K562 (cell line): ENCODE measurements around the gene ARID3A. TPM values are rescaled to one million over a fixed set of nuclear protein-coding genes. Genes with fewer than 3 reads are reported as not detected.

Source experiments
- ATAC-seq: fragments of 200-7000 bp; cut with Tn5 transposase; 3 replicates; pipeline ENCODE4 v1.9.1; 2020; ENCODE audit warnings: moderate library complexity
- BruUV-seq: library from RNA; stranded (reverse); fragments of 400-500 nt; replicated peaks from 2 replicates; lab custom pipeline; 2021; lab: Mats Ljungman, UMichigan
- CTCF ChIA-PET: fragments of 300-600 bp; formaldehyde crosslinking; extraction: SDS; loops from one replicate; lab custom pipeline; 2021; ENCODE audit warnings: low intra/inter-chr PET ratio; lab: Yijun Ruan, JAX
- POLR2A ChIA-PET: fragments of 300-600, 350-650 bp; sonication (Branson Sonifier 250); formaldehyde crosslinking; extraction: SDS; loops from one replicate; lab custom pipeline; 2021; ENCODE audit warnings: antibody characterized with exemption, inconsistent platforms; lab: Yijun Ruan, JAX
- DNase-seq, 4 experiments: peaks; one replicate each; pipeline versions ENCODE4 v3.0.0 to v3.0.0-alpha.2; 2011 to 2018; ENCODE audit warnings: low spot score in 3 of 4, mixed read lengths in 3 of 4; ENCODE audit errors: extremely low read depth in 1 of 4
- FAIRE-seq: peaks from 2 replicates; lab custom pipeline; 2011; peaks lifted over from hg19 to GRCh38; lab: Jason Lieb, UNC
- H2AFZ ChIP-seq: 2 replicates; pipeline ENCODE4 v1.6.0; 2011; ENCODE audit warnings: low read depth, low read length, control low read depth, inconsistent platforms
- H3K27ac ChIP-seq: fragments of 200-600 bp; 3 replicates; pipeline ENCODE4 v1.8.0; 2011; ENCODE audit warnings: low read depth, mild to moderate bottlenecking, control low read depth, inconsistent platforms, low read length, moderate library complexity, mixed read lengths; ENCODE audit errors: extremely low read depth
- H3K27me3 ChIP-seq, 2 experiments: fragments of 300-600 bp in 1 of 2; 2 replicates in 1 of 2; 3 replicates in 1 of 2; pipeline versions ENCODE4 v1.6.0 to v1.8.0; 2011; ENCODE audit warnings: inconsistent platforms in 2 of 2, low read length in 2 of 2, mild to moderate bottlenecking in 1 of 2, mixed read lengths in 1 of 2, moderate library complexity in 1 of 2; ENCODE audit not compliant: control insufficient read depth in 2 of 2, insufficient read depth in 2 of 2
- H3K36me3 ChIP-seq: fragments of 300-600 bp; 3 replicates; pipeline ENCODE4 v1.8.0; 2011; ENCODE audit warnings: mild to moderate bottlenecking, low read length, inconsistent platforms; ENCODE audit not compliant: control insufficient read depth, insufficient read depth
- H3K4me1 ChIP-seq, 2 experiments: fragments of 200-600 bp in 1 of 2; replicated peaks in 1 of 2; 2 replicates in 1 of 2; 3 replicates in 1 of 2; pipeline versions ENCODE4 v1.5.1 to v1.8.0; 2011; ENCODE audit warnings: inconsistent platforms in 2 of 2, low read length in 2 of 2, mild to moderate bottlenecking in 1 of 2, mixed read lengths in 1 of 2, moderate library complexity in 1 of 2; ENCODE audit not compliant: control insufficient read depth in 2 of 2, insufficient read depth in 2 of 2
- H3K4me2 ChIP-seq: 2 replicates; pipeline ENCODE4 v1.6.1; 2011; ENCODE audit warnings: low read length, control low read depth, inconsistent platforms, mixed read lengths; ENCODE audit not compliant: insufficient read depth
- H3K4me3 ChIP-seq: fragments of 200-600 bp; sonication (generic), shearing (Covaris generic); 2 replicates; pipeline ENCODE4 v1.5.1; 2016; ENCODE audit warnings: control low read depth, inconsistent platforms
- H3K79me2 ChIP-seq: fragments of 200-600 bp; 3 replicates; pipeline ENCODE4 v1.8.0; 2011; ENCODE audit warnings: low read length, inconsistent platforms; ENCODE audit not compliant: control insufficient read depth, insufficient read depth
- H3K9ac ChIP-seq, 2 experiments: 2 replicates each; pipeline versions ENCODE4 v1.6.0 to v1.6.1; 2011; ENCODE audit warnings: low read depth in 2 of 2, low read length in 2 of 2, control low read depth in 1 of 2, inconsistent platforms in 1 of 2, mild to moderate bottlenecking in 1 of 2, mixed read lengths in 1 of 2; ENCODE audit not compliant: insufficient read depth in 1 of 2
- H3K9me1 ChIP-seq: one replicate; pipeline ENCODE4 v1.6.0; 2011; ENCODE audit warnings: inconsistent platforms, mild to moderate bottlenecking, low read length, moderate library complexity; ENCODE audit not compliant: control insufficient read depth, insufficient read depth
- H3K9me3 ChIP-seq: replicated peaks from 2 replicates; pipeline ENCODE4 v1.5.1; 2011; ENCODE audit warnings: low read depth, low read length, inconsistent platforms; ENCODE audit not compliant: control insufficient read depth, insufficient read depth
- H4K20me1 ChIP-seq: replicated peaks from 2 replicates; pipeline ENCODE4 v1.6.1; 2011; ENCODE audit warnings: low read length, inconsistent platforms, mixed read lengths; ENCODE audit not compliant: control insufficient read depth, insufficient read depth
- ARID1B ChIP-seq: fragments of 450-650 bp; IDR thresholded peaks from 2 replicates; pipeline ENCODE4 v1.6.1; 2016; ENCODE audit warnings: antibody characterized with exemption, mild to moderate bottlenecking, inconsistent platforms
- C11orf30 ChIP-seq: fragments of 450-650 bp; IDR thresholded peaks from 2 replicates; pipeline ENCODE4 v1.6.1; 2016; ENCODE audit warnings: low read depth, mild to moderate bottlenecking
- CHD2 ChIP-seq: IDR thresholded peaks from 2 replicates; pipeline ENCODE4 v1.6.1; 2011; ENCODE audit warnings: low read depth, low read length
- ESRRB ChIP-seq: fragments of 250-450 bp; sonication (Bioruptor Pico); IDR thresholded peaks from 2 replicates; pipeline ENCODE4 v1.5.0; 2020; ENCODE audit warnings: mild to moderate bottlenecking, moderate library complexity, borderline replicate concordance
- MAFG ChIP-seq: fragments of 450-650 bp; conservative IDR thresholded peaks from 2 replicates; pipeline ENCODE4 v1.6.1; 2016; ENCODE audit warnings: missing genetic modification characterization, missing compliant biosample characterization
- MAFK ChIP-seq: IDR thresholded peaks from 2 replicates; pipeline ENCODE4 v1.6.1; 2011; ENCODE audit warnings: low read length, improper control_type of control experiment
- MAX ChIP-seq: sonication (generic); formaldehyde crosslinking; IDR thresholded peaks from 2 replicates; pipeline ENCODE4 v1.9.0; 2022; ENCODE audit warnings: mild to moderate bottlenecking, missing genetic modification reagents
- NFE2 ChIP-seq: IDR thresholded peaks from 2 replicates; pipeline ENCODE4 v1.6.1; 2014; ENCODE audit warnings: antibody characterized with exemption, low read depth
- POLR2G ChIP-seq: fragments of 200-400 bp; formaldehyde crosslinking; IDR thresholded peaks from 2 replicates; pipeline ENCODE4 v1.6.1; 2017; ENCODE audit warnings: low read depth, mild to moderate bottlenecking, antibody characterized with exemption, low read length, moderate library complexity
- ZBTB7A ChIP-seq: IDR thresholded peaks from 2 replicates; pipeline ENCODE4 v1.6.1; 2011; ENCODE audit warnings: low read depth, mild to moderate bottlenecking, low read length, moderate library complexity, borderline replicate concordance; ENCODE audit not compliant: control insufficient read depth
- ZNF316 ChIP-seq: fragments of 450-650 bp; IDR thresholded peaks from 2 replicates; pipeline ENCODE4 v1.6.1; 2016
- ZNF408 ChIP-seq: fragments of 250-450 bp; sonication (Bioruptor Pico); IDR thresholded peaks from 2 replicates; pipeline ENCODE4 v1.4.0; 2020; ENCODE audit warnings: low read depth, mild to moderate bottlenecking, moderate library complexity
- WGBS: fragments of 100-300 bp; shearing (Covaris generic); methylation state at CpG from one replicate; pipeline ENCODE4 v1.1.6; 2016; ENCODE audit warnings: low coverage, mixed read lengths; ENCODE audit not compliant: insufficient coverage; ENCODE audit errors: missing lambda C conversion rate; 5-methylcytosine and 5-hydroxymethylcytosine counted together
- in situ Hi-C: fragments of 300-500 bp; cut with MboI; formaldehyde crosslinking; loops from 4 replicates; pipeline ENCODE4 v1.15.0; 2018; ENCODE audit warnings: inconsistent platforms, mixed read lengths
- intact Hi-C: fragments of 100-400 bp; cut with micrococcal nuclease; formaldehyde crosslinking; loops from 2 replicates; pipeline ENCODE4 v1.14.2; 2022
- polyA plus RNA-seq, 8 experiments: library from polyadenylated mRNA; depleted of rRNA in 4 of 8; stranded (reverse) in 5 of 8; unstranded in 3 of 8; fragments of >200 nt; fragmentation: Nextera tagmentation in 2 of 8; fragmentation: Illumina TruSeq in 1 of 8; extraction: Ambion mirVana in 2 of 8; extraction: Trizol in 1 of 8; gene quantifications; 2 replicates each; pipeline versions ENCODE4 v1.2.1 to v1.2.3, GENCODE V29; 2011 to 2014; ENCODE audit warnings: inconsistent platforms in 1 of 8, missing spikeins in 1 of 8
- total RNA-seq, 7 experiments: library from RNA; depleted of rRNA in 6 of 7; stranded (reverse); fragments of >200 nt in 6 of 7; fragmentation: Illumina TruSeq in 2 of 7; extraction: Trizol in 2 of 7; gene quantifications; 2 replicates each; pipeline versions ENCODE4 v1.2.1 to v1.2.3, GENCODE V29; 2011 to 2021; ENCODE audit warnings: low replicate concordance in 1 of 7
- TF ChIP-seq, protein P1 (sequence below), 3 experiments: fragments of 200-800 bp in 1 of 3; sonication (Bioruptor generic) in 1 of 3; sonication (generic) in 1 of 3; formaldehyde crosslinking in 1 of 3; IDR thresholded peaks; 2 replicates each; pipeline versions ENCODE4 v1.6.1 to v1.8.0; 2016 to 2022; ENCODE audit warnings: mild to moderate bottlenecking in 2 of 3, missing compliant biosample characterization in 2 of 3, missing genetic modification characterization in 2 of 3, missing genetic modification reagents in 1 of 3
- TF ChIP-seq, protein P2 (sequence below): fragments of 250-450 bp; sonication (Bioruptor Pico); IDR thresholded peaks from 2 replicates; pipeline ENCODE4 v1.9.0; 2021; ENCODE audit warnings: mild to moderate bottlenecking
- TF ChIP-seq, protein P3 (sequence below): fragments of 200-800 bp; sonication (Bioruptor generic); IDR thresholded peaks from 2 replicates; pipeline ENCODE4 v1.6.1; 2017; ENCODE audit warnings: missing genetic modification characterization, missing compliant biosample characterization

The ARID3A gene
- total and polyA plus RNA-seq, 9 of the 15 experiments (the other 6 are each of a cell fraction or from before 2014, with no cell fraction given) = 1.4 to 118 (median 31.2) TPM

DNA sequence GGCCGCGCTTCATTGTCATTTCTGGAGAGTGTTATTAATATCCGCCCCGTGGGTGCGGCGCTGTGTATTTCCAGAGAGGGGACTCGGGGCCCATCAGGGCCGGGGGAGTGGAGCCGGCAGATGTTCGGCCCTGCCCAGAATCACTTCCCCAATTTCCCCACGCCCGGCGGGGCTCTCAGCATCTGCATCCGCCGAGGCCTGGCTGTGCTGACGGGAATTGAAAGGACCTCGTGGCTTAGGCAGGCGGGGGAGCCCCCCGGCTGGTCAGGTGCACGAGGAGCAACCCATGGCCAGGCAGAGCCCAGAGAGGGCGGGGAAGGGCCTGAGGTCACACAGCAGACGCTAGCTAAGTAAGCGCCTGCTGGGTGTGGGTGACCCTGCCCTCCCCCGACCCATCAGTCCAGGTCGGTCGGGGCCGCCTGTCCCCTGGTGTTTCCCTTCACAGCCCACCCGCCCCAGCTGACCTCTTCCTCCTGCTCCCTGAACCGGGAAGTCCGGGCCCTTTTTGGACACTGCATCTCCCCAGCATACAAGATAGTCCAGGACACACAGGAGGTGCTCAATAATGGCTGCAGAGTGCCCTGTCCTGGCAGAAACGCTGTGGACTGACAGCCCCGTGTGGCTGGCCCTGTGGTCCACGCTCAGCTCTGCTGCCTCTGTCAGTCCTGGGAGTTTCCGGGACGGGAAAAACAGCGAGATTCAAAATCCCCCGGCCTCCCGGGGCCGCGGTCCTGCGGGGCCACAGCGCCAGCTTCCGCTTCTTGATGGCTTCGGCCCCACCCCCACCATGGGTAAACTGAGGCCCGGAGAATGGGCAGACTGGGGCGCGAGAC lies 22.1 kb downstream of the ARID3A start (continued):
- no peak for TF ChIP-seq ESRRB (CRISPR knock-in tag)
- no peak for TF ChIP-seq POLR2G
- TF ChIP-seq ARID1B = no peak
- TF ChIP-seq ZNF408 (CRISPR knock-in tag) = no peak
- TF ChIP-seq MAX (CRISPR knock-in tag) = peak; percentile 59
- no peak for TF ChIP-seq MAFK

- in situ Hi-C loops = no loop called here
- POLR2A ChIA-PET = interaction anchor here (0.6 to 1.6 kb wide), 2 partner anchors 13 to 16 kb away, joined by 5 read pairs; no protein-coding TSS in a partner anchor
- TF ChIP-seq, protein P1, sequence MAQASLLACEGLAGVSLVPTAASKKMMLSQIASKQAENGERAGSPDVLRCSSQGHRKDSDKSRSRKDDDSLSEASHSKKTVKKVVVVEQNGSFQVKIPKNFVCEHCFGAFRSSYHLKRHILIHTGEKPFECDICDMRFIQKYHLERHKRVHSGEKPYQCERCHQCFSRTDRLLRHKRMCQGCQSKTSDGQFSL (CRISPR knock-in tag; IDR thresholded peaks at IDR 0.05) = 0 out of 2 replicates have a peak, but pooled peaks have one; percentile 40
- TF ChIP-seq, protein P1 (tag; IDR thresholded peaks at IDR 0.05) = no peak
- TF ChIP-seq POLR2G (peak; percentile 48), ZNF316 (peak; percentile 41; the same call in 1 of the 2 replicates), CHD2 (no peak), ZBTB7A (peak; percentile 67; the same call in 1 of the 2 replicates), C11orf30 (peak; percentile 47; the same call in 1 of the 2 replicates), MAFG (tag) (peak; percentile 46; the same call in 1 of the 2 replicates), NFE2 (peak; percentile 78)
- TF ChIP-seq, protein P2, sequence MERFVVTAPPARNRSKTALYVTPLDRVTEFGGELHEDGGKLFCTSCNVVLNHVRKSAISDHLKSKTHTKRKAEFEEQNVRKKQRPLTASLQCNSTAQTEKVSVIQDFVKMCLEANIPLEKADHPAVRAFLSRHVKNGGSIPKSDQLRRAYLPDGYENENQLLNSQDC (CRISPR knock-in tag) = no peak
- TF ChIP-seq, protein P3, sequence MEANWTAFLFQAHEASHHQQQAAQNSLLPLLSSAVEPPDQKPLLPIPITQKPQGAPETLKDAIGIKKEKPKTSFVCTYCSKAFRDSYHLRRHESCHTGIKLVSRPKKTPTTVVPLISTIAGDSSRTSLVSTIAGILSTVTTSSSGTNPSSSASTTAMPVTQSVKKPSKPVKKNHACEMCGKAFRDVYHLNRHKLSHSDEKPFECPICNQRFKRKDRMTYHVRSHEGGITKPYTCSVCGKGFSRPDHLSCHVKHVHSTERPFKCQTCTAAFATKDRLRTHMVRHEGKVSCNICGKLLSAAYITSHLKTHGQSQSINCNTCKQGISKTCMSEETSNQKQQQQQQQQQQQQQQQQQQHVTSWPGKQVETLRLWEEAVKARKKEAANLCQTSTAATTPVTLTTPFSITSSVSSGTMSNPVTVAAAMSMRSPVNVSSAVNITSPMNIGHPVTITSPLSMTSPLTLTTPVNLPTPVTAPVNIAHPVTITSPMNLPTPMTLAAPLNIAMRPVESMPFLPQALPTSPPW (CRISPR knock-in tag) = peak; percentile 33; the same call in 1 of the 2 replicates
These were observed 23.1 kb downstream of the ARID3A start for GRCh38 chr19:948842-949496.

More at GRCh38 chr19:948842-949496, 23.1 kb downstream of the ARID3A start:
- peaks cover 83% of the 10 kb centered on the region for H3K79me2 ChIP-seq
- H3K4me1 ChIP-seq = peaks cover 32 to 83% of the 10 kb centered on the region in 2 experiments
- no peak overlapping the region for H3K4me2 ChIP-seq
- H3K9me3 ChIP-seq = no peaks in the 10 kb centered on the region
- 68% methylated on average over 24 of the region's 25 CpGs for WGBS
- intact Hi-C loops = no loop called here
- H3K9ac ChIP-seq = no peak overlapping the region
- CTCF ChIA-PET = no interaction called here
- no peak for ATAC-seq
- no peaks in the 10 kb centered on the region for H3K27me3 ChIP-seq
- H2AFZ ChIP-seq = no peak overlapping the region
- H3K27ac ChIP-seq = no peak overlapping the region
- peaks cover 1% of the 10 kb centered on the region for H3K9me1 ChIP-seq
- H4K20me1 ChIP-seq = peaks cover 18% of the 10 kb centered on the region
- FAIRE-seq = no peak
- peaks cover 29% of the 10 kb centered on the region; the same call in 1 of the 3 replicates for H3K36me3 ChIP-seq
- peak in 3 of 4 experiments; percentile 45 to 62 (median 53) for DNase-seq
- H3K4me3 ChIP-seq = no peak overlapping the region
- BruUV-seq = no TSS peak
